Measurements from ENCODE around the gene SNCAIP.

DNA sequence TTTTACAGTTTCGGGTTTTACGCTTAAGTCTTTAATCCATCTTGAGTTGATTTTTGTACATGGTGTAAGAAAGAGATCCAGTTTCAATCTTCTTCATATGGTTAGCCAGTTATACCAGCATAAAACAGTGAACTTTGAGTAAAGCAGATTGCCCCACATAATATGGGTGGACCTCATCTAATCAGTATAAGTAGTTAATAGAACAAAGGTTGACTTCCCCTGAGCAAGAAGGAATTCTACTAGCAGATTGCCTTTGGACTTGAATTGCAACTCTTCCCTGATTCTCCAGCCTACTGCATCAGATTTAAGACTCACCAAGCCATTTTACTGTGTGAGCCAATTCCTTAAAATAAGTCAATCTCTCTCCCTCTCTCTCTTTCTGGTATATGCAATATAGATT lies 173.2 kb downstream of the SNCAIP start:
- TF ChIP-seq, protein P1, sequence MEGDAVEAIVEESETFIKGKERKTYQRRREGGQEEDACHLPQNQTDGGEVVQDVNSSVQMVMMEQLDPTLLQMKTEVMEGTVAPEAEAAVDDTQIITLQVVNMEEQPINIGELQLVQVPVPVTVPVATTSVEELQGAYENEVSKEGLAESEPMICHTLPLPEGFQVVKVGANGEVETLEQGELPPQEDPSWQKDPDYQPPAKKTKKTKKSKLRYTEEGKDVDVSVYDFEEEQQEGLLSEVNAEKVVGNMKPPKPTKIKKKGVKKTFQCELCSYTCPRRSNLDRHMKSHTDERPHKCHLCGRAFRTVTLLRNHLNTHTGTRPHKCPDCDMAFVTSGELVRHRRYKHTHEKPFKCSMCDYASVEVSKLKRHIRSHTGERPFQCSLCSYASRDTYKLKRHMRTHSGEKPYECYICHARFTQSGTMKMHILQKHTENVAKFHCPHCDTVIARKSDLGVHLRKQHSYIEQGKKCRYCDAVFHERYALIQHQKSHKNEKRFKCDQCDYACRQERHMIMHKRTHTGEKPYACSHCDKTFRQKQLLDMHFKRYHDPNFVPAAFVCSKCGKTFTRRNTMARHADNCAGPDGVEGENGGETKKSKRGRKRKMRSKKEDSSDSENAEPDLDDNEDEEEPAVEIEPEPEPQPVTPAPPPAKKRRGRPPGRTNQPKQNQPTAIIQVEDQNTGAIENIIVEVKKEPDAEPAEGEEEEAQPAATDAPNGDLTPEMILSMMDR (IDR thresholded peaks at IDR 0.05): no peak
- TF ChIP-seq REST (IDR thresholded peaks at IDR 0.05; ENCODE audit: insufficient read depth in 1 of 2, low read depth in 2 of 2, low read length in 1 of 2) (no peak), POLR2AphosphoS5 (IDR thresholded peaks at IDR 0.05; ENCODE audit: low read depth, low read length) (no peak), TCF7L2 (IDR thresholded peaks at IDR 0.05; ENCODE audit: low read depth, low read length) (no peak)
